Suprapubic skin (tissue), 3 donors: Measurements from ENCODE around the gene CDK5RAP2.

Experiments
- CTCF ChIP-seq, 2 donors: fragments of 200-600 bp in 1 of 2; fragments of 450-650 bp in 1 of 2; sonication (generic) in 1 of 2; IDR thresholded peaks; one replicate each; pipeline ENCODE4 v1.5.1; 2016 to 2019; ENCODE audit warnings: antibody characterized with exemption in 2 of 2, mild to moderate bottlenecking in 1 of 2, moderate library complexity in 1 of 2
- EP300 ChIP-seq: sonication (generic); formaldehyde crosslinking; IDR thresholded peaks from one replicate; pipeline ENCODE4 v1.6.1; 2017; ENCODE audit warnings: antibody characterized with exemption
- POLR2A ChIP-seq, 2 donors: fragments of 450-650 bp; IDR thresholded peaks; one replicate each; pipeline ENCODE4 v1.6.1; 2017; ENCODE audit warnings: antibody characterized with exemption in 2 of 2, mild to moderate bottlenecking in 2 of 2, moderate library complexity in 2 of 2

DNA sequence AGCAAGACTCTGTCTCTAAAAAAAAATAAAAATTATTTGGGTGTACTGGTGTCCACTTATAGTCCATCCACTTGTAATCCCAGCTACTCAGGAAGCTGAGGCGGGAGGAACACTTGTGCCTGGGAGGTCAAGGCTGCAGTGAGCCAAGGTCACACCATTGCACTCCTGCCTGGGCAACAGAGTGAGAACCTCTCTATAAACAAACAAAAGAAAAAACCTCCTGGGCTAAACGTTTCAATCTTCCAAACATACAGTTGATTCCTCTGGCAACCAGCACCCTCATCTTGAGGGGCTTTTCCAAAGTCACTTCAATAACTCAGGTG is 13.9 kb upstream of the CDK5RAP2 start:
- TF ChIP-seq CTCF (IDR thresholded peaks at IDR 0.05) (no peak), POLR2A (IDR thresholded peaks at IDR 0.05) (no peak), EP300 (no peak)
